ENCODE data around the gene DNM2. TPM values are rescaled to one million over a fixed set of nuclear protein-coding genes. Genes with fewer than 3 reads are reported as not detected.

The DNM2 gene
- total and polyA plus RNA-seq, 2 of the 13 experiments (the other 11 are each of a cell fraction or from before 2014, with no cell fraction given), result 41.7 to 59.8 TPM

- TF ChIP-seq ZNF609 (CRISPR knock-in tag; IDR thresholded peaks at IDR 0.05; ENCODE audit: borderline replicate concordance), result no peak
- TF ChIP-seq HOXA7 (CRISPR knock-in tag; IDR thresholded peaks at IDR 0.05), result no peak
- no peak for TF ChIP-seq ZNF691 (CRISPR knock-in tag; IDR thresholded peaks at IDR 0.05; ENCODE audit: borderline replicate concordance, low read depth)
- TF ChIP-seq ZNF274 (CRISPR knock-in tag; IDR thresholded peaks at IDR 0.05), result no peak
- no peak for TF ChIP-seq ZBTB2 (CRISPR knock-in tag; IDR thresholded peaks at IDR 0.05; ENCODE audit: low read depth)
- TF ChIP-seq PHF8 (CRISPR knock-in tag; IDR thresholded peaks at IDR 0.05), result no peak
Measured at GRCh38 chr19:10802479-10802878, 84.6 kb downstream of the DNM2 start (continued).

Measured in HepG2 (cell line).